K562 (cell line): ENCODE data around the gene TELO2.

Experiments
- EP300 ChIP-seq: IDR thresholded peaks from 2 replicates; pipeline ENCODE4 v1.6.1; 2012; ENCODE audit warnings: low read length, improper control_type of control experiment
- SIRT6 ChIP-seq: IDR thresholded peaks from one replicate; pipeline ENCODE4 v1.6.1; 2012; ENCODE audit warnings: low read depth, mild to moderate bottlenecking, control low read depth, inconsistent platforms, low read length, moderate library complexity
- ZBTB9 ChIP-seq: fragments of 450-650 bp; formaldehyde crosslinking; IDR thresholded peaks from 2 replicates; pipeline ENCODE4 v1.4.0; 2020; ENCODE audit warnings: mild to moderate bottlenecking, moderate library complexity

GRCh38 chr16:1500465-1501150 lies 7.4 kb downstream of the TELO2 start:
- TF ChIP-seq SIRT6 (no peak), EP300 (no peak), ZBTB9 (no peak)
